ENCODE results near the gene LDLRAD1.

The LDLRAD1 gene

GRCh38 chr1:54014009-54014629, 3.9 kb downstream of the LDLRAD1 start:
- TF ChIP-seq CTCF (IDR thresholded peaks at IDR 0.05; ENCODE audit: control insufficient read depth, insufficient read depth, low read depth, low read length, missing control alignments): no peak
- no peak for DNase-seq (ENCODE audit: low read depth)
- no peak overlapping the region for H3K4me3 ChIP-seq (ENCODE audit: control insufficient read depth, low read depth, low read length)

GRCh38 chr1:54013393-54014008, 4.5 kb downstream of the LDLRAD1 start:
- TF ChIP-seq CTCF (IDR thresholded peaks at IDR 0.05; ENCODE audit: control insufficient read depth, insufficient read depth, low read depth, low read length, missing control alignments): no peak
- H3K4me3 ChIP-seq (ENCODE audit: control insufficient read depth, low read depth, low read length): no peak overlapping the region
- DNase-seq (ENCODE audit: low read depth): no peak

- no peak for TF ChIP-seq CTCF (IDR thresholded peaks at IDR 0.05; ENCODE audit: control insufficient read depth, insufficient read depth, low read depth, low read length, missing control alignments)
- no peak for DNase-seq (ENCODE audit: low read depth)
- no peak overlapping the region for H3K4me3 ChIP-seq (ENCODE audit: control insufficient read depth, low read depth, low read length)
Observed at GRCh38 chr1:54012863-54013262, 5.1 kb downstream of the LDLRAD1 start.

- TF ChIP-seq CTCF (IDR thresholded peaks at IDR 0.05; ENCODE audit: control insufficient read depth, insufficient read depth, low read depth, low read length, missing control alignments): no peak
- DNase-seq (ENCODE audit: low read depth): no peak
- H3K4me3 ChIP-seq (ENCODE audit: control insufficient read depth, low read depth, low read length): no peak overlapping the region
Observed at GRCh38 chr1:54012008-54012325, 6.0 kb downstream of the LDLRAD1 start.

- TF ChIP-seq CTCF (IDR thresholded peaks at IDR 0.05; ENCODE audit: control insufficient read depth, insufficient read depth, low read depth, low read length, missing control alignments): no peak
- no peak overlapping the region for H3K4me3 ChIP-seq (ENCODE audit: control insufficient read depth, low read depth, low read length)
- DNase-seq (ENCODE audit: low read depth): no peak
Observed at GRCh38 chr1:54011316-54012007, 6.5 kb downstream of the LDLRAD1 start.

- no peak overlapping the region for H3K4me3 ChIP-seq (ENCODE audit: control insufficient read depth, low read depth, low read length)
- TF ChIP-seq CTCF (IDR thresholded peaks at IDR 0.05; ENCODE audit: control insufficient read depth, insufficient read depth, low read depth, low read length, missing control alignments): no peak
- no peak for DNase-seq (ENCODE audit: low read depth)
Observed at GRCh38 chr1:54010415-54011117, 7.4 kb downstream of the LDLRAD1 start.
